Ishikawa (cell line): ENCODE measurements around the gene DHFR2.

ENCODE experiments used
- CEBPB ChIP-seq: IDR thresholded peaks from 2 replicates; pipeline ENCODE4 v1.6.1; 2012
- CREB1 ChIP-seq: IDR thresholded peaks from 2 replicates; pipeline ENCODE4 v1.6.1; 2012; ENCODE audit warnings: low read depth
- EGR1 ChIP-seq: IDR thresholded peaks from 2 replicates; pipeline ENCODE4 v1.6.1; 2012
- EP300 ChIP-seq: IDR thresholded peaks from 2 replicates; pipeline ENCODE4 v1.6.1; 2012; ENCODE audit warnings: borderline replicate concordance
- FOXM1 ChIP-seq: IDR thresholded peaks from 2 replicates; pipeline ENCODE4 v1.6.1; 2012; ENCODE audit warnings: low read depth, borderline replicate concordance
- NFIC ChIP-seq: IDR thresholded peaks from 2 replicates; pipeline ENCODE4 v1.6.1; 2012
- RAD21 ChIP-seq: IDR thresholded peaks from 2 replicates; pipeline ENCODE4 v1.6.1; 2012; ENCODE audit warnings: low read depth
- REST ChIP-seq: IDR thresholded peaks from 2 replicates; pipeline ENCODE4 v1.6.1; 2012; ENCODE audit warnings: low read depth, mild to moderate bottlenecking
- TAF1 ChIP-seq: IDR thresholded peaks from 2 replicates; pipeline ENCODE4 v1.6.1; 2012; ENCODE audit warnings: low read depth, mild to moderate bottlenecking
- TCF12 ChIP-seq: IDR thresholded peaks from 2 replicates; pipeline ENCODE4 v1.6.1; 2012; ENCODE audit warnings: low read depth
- TEAD4 ChIP-seq: IDR thresholded peaks from 2 replicates; pipeline ENCODE4 v1.6.1; 2012
- USF1 ChIP-seq: IDR thresholded peaks from 2 replicates; pipeline ENCODE4 v1.6.1; 2012
- YY1 ChIP-seq: IDR thresholded peaks from 2 replicates; pipeline ENCODE4 v1.6.1; 2012; ENCODE audit warnings: low read depth
- ZBTB7A ChIP-seq: IDR thresholded peaks from 2 replicates; pipeline ENCODE4 v1.6.1; 2012; ENCODE audit warnings: low read depth
- TF ChIP-seq, protein P1 (sequence below): IDR thresholded peaks from 2 replicates; pipeline ENCODE4 v1.6.1; 2012

Gene DHFR2

DNA sequence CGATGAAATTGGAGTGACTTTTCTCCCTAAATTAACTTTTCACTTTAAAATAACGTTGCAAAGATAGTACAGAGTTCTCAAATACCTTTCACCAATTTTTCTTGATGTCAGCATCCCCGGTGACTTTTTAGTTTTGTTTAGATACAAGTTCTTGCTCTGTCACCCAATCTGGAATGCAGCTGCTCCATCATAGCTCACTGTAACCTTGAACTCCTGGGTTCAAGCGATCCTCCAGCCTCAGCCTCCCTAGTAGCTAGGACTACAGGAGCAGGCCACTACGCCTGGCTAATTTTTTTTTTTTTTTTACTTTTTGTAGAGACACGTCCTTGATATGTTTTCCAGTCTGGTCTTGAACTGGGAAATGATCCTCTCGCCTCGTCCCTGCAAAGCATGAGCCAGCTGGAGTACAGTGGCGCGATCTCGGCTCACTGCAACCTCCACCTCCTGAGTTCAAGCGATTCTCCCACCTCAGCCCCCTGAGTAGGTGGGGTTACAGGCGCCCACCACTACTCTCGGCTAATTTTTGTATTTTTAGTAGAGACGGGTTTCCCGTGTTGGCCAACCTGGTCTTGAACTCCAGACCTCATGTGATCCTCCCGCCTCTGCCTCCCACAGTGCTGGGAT is 892 bp upstream of the DHFR2 start:
- TF ChIP-seq TCF12 (no peak), USF1 (no peak)

DNA sequence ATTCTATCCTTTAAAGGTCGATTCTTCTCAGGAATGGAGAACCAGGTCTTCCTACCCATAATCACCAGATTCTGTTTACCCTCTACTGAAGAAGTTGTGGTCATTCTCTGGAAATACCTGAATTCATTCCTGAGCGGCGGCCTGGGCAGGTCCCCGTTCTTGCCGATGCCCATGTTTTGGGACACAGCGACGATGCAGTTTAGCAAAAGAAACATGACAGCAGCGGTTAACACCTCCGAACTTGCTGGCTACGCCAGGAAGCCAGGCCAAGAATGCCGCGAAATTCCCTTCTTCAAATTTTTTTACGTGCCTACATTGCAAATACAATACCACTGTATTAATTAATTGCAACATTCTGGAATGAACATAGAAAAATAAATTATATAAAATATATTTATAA is 1.4 kb downstream of the DHFR2 start:
- TF ChIP-seq NFIC (no peak), CEBPB (no peak), ZBTB7A (no peak), FOXM1 (no peak), RAD21 (no peak), CREB1 (no peak)
- TF ChIP-seq, protein P1, sequence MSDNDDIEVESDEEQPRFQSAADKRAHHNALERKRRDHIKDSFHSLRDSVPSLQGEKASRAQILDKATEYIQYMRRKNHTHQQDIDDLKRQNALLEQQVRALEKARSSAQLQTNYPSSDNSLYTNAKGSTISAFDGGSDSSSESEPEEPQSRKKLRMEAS = no peak

DNA sequence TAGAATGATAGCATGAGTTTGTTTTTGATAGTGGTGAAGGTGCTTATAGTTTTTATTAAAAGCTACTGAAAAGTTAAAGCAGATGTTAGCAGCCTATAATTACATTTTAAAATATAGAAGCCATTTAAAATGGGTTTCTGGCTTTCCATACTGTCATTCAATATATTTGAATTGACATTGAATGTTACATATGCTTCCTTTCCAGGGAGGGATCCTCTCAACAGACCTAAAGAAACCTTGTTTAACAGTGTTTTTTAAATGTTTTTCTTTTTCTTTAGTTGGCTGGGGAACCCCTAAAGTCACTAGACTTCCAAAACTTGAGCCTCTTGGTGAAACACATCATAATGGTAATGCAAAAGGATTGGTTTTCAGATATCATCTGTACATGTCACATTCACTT is 12.2 kb downstream of the DHFR2 start:
- TF ChIP-seq NFIC (no peak), USF1 (no peak), REST (no peak), TAF1 (no peak), EP300 (no peak), RAD21 (no peak), CREB1 (no peak), ZBTB7A (no peak), EGR1 (no peak), TEAD4 (no peak), YY1 (no peak), TCF12 (no peak), CEBPB (no peak), FOXM1 (no peak)
- TF ChIP-seq, protein P1 = no peak

DNA sequence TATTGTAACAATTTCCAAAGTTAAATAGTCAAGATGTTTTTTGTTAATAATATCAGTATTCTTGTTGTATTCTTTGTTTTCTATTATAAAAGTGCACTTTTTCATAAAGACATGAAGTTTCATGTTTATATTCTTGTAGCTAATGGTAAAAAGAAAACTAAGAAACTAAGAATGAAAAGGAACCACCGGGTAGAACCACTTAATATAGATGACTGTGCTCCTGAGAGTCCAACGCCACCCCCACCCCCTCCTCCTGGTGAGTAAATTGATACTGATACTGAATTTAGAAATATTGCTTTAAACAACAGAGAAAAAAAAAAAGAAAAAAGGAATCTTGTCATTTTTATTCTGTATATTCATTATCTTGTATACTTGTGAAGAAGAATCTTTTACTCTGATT is 13.4 kb downstream of the DHFR2 start:
- no peak for TF ChIP-seq EP300
- no peak for TF ChIP-seq USF1
- TF ChIP-seq EGR1 = no peak

DNA sequence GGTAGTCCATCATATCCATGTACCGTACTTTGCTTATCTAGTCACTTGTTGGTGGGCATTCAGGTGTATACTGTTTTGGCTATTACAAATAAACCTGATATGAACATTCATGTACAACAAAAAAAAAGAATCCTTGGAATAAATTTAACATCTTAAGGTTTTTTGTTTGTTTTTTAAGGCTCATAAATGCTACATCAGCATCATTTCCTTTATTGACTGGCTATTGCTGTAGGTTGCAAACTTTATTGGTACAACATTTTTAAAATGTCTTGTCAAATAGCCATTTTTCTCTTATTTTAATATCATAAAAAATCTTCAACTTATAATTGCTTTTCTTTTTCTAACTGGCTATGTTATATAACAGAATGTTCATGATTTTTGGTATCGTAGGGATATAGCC is 16.2 kb downstream of the DHFR2 start:
- TF ChIP-seq YY1 = no peak
- TF ChIP-seq USF1 = no peak
- no peak for TF ChIP-seq CREB1
- no peak for TF ChIP-seq TEAD4
- TF ChIP-seq EGR1 = no peak
- TF ChIP-seq CEBPB = no peak
- TF ChIP-seq FOXM1 = no peak
- TF ChIP-seq RAD21 = no peak
- no peak for TF ChIP-seq TAF1
- no peak for TF ChIP-seq NFIC
- TF ChIP-seq REST = no peak
- no peak for TF ChIP-seq ZBTB7A
- TF ChIP-seq EP300 = no peak

DNA sequence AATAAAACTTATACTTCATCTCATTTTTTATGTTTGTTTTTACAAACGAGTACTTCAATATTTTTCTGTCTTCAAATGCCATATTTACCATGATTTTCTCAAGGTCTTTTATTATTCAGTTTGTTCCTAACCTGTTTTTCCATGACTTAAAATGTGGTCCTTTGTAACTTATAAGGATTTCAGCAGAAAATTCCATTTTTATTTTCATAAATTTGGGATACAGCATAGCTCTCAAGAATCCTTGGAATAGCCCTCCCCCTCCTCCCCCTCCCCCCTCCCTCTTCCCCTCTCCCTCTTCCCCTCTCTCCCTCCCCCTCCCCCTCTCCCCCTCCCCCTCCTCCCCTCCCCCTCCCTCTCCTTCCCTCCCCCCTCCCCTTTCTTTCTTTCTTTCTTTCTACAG is 19.4 kb downstream of the DHFR2 start:
- no peak for TF ChIP-seq CREB1
- TF ChIP-seq, protein P1 = no peak
- TF ChIP-seq EP300 = no peak
- no peak for TF ChIP-seq FOXM1
- TF ChIP-seq RAD21 = no peak
- no peak for TF ChIP-seq NFIC
- no peak for TF ChIP-seq TEAD4
- TF ChIP-seq REST = no peak
- no peak for TF ChIP-seq TAF1
- no peak for TF ChIP-seq USF1
- no peak for TF ChIP-seq EGR1
- TF ChIP-seq ZBTB7A = no peak
- no peak for TF ChIP-seq TCF12
- TF ChIP-seq YY1 = no peak
